ENCODE data around the gene ABLIM3. TPM values are rescaled to one million over a fixed set of nuclear protein-coding genes. Genes with fewer than 3 reads are reported as not detected.

ABLIM3 gene
- total and polyA plus RNA-seq, 12 donors, result 1.6 to 27.6 (median 12.9) TPM

DNA sequence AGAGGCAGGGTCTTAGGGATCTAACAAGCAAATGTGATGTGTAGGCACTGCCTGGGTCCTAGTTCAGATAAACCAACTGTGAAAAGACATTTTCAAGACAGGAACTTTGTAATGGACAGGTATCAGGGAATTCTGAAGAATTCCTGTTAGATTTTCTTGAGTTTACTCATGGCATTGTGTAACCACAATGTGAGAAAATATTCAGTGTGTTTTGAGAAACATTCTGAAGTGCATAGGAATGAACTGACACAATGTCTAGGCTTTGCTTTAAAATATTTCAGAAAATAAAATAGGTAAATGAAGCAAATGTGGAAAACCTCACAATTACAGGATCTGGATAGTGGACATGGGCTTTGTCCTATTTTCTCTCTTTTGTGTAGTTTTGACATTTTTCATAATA is 115.2 kb downstream of the ABLIM3 start:
- Histone ChIP-seq H3K27me3 (no peaks in the 10 kb centered on the region), H3K4me3 (no peak overlapping the region), H3K27ac (no peak overlapping the region), H3K36me3 (replicated peaks in 1 of 2) (no peaks in the 10 kb centered on the region), H3K9me3 (replicated peaks in 1 of 3) (no peaks in the 10 kb centered on the region), H3K4me1 (replicated peaks in 1 of 2) (no peaks in the 10 kb centered on the region)
- TF ChIP-seq POLR2A (IDR thresholded peaks at IDR 0.05), result no peak
- TF ChIP-seq, protein P1, sequence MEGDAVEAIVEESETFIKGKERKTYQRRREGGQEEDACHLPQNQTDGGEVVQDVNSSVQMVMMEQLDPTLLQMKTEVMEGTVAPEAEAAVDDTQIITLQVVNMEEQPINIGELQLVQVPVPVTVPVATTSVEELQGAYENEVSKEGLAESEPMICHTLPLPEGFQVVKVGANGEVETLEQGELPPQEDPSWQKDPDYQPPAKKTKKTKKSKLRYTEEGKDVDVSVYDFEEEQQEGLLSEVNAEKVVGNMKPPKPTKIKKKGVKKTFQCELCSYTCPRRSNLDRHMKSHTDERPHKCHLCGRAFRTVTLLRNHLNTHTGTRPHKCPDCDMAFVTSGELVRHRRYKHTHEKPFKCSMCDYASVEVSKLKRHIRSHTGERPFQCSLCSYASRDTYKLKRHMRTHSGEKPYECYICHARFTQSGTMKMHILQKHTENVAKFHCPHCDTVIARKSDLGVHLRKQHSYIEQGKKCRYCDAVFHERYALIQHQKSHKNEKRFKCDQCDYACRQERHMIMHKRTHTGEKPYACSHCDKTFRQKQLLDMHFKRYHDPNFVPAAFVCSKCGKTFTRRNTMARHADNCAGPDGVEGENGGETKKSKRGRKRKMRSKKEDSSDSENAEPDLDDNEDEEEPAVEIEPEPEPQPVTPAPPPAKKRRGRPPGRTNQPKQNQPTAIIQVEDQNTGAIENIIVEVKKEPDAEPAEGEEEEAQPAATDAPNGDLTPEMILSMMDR (IDR thresholded peaks at IDR 0.05), result no peak
- no peak for DNase-seq
- intact Hi-C loops (cut with DNase I), result no loop called here

DNA sequence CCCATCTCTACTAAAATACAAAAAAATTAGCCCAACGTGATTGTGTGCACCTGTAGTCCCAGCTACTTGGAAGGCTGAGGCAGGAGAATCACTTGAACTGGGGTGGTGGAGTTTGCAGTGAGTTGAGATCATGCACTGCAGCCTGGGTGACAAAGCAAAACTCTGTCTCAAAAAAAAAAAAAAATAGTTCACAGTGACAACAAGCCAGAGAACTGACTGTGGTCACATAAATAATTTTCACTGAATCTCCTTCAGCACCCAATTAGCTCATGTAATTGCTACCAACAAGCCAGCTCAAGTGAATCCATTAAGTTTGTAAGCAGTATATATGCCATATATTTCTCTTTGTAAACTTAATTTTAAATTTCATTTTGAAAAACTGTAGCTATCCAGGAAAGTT is 115.8 kb downstream of the ABLIM3 start:
- no peaks in the 10 kb centered on the region for H3K9me3 ChIP-seq (replicated peaks in 1 of 3)
- no peak overlapping the region for H3K4me3 ChIP-seq
- no peaks in the 10 kb centered on the region for H3K27me3 ChIP-seq
- no peak for DNase-seq
- H3K4me1 ChIP-seq (replicated peaks in 1 of 2), result no peaks in the 10 kb centered on the region
- no peak for TF ChIP-seq POLR2A (IDR thresholded peaks at IDR 0.05)
- TF ChIP-seq, protein P1 (IDR thresholded peaks at IDR 0.05), result no peak
- no peak overlapping the region for H3K27ac ChIP-seq
- intact Hi-C loops (cut with DNase I), result no loop called here
- no peaks in the 10 kb centered on the region for H3K36me3 ChIP-seq (replicated peaks in 1 of 2)
- WGBS, 4 donors, result 43 to 50% (median 48%) methylated on average over 1 of the region's 1 CpG

DNA sequence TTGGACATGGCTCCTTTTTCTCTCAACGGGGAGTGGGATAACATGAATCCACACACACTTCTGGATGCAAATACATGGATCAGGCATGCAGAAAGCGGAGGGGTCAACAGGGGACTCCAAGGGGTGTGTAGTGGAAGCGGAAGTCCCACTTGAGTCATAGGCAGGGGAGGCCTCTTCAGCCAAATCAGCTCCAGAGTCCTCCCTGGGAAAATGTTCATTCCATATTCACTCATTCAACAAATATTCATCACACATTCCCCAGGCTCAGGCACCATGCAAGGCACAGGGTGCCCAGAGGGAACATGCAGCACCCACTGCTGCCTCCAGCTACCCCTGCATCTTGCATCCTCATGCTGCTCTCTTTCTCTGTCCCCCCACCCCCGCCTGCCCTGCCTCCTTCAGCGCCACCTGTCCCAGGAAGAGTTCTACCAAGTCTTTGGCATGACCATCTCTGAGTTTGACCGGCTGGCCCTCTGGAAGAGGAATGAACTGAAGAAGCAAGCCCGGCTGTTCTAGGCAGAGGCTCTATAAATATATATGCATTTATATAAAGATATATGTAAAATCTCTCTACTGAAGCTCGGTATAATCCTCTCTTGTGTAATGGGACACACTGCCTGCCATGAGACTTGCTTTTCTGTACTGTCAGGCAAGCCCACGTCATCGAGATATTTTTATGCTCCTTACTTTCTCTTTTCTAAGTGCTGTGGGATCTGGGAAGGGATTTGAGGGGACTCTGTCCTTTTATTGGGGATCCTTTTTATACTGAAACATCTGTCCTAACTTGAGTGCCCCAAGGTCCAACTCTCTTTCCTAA is 116.8 kb downstream of the ABLIM3 start:
- intact Hi-C loops (cut with DNase I), result no loop called here
- TF ChIP-seq, protein P1 (IDR thresholded peaks at IDR 0.05), result no peak
- no peak for TF ChIP-seq POLR2A (IDR thresholded peaks at IDR 0.05)
- no peaks in the 10 kb centered on the region for H3K36me3 ChIP-seq (replicated peaks in 1 of 2)
- no peak overlapping the region for H3K27ac ChIP-seq
- no peak overlapping the region for H3K4me3 ChIP-seq
- no peak for DNase-seq
- no peaks in the 10 kb centered on the region for H3K9me3 ChIP-seq (replicated peaks in 1 of 3)
- no peaks in the 10 kb centered on the region for H3K27me3 ChIP-seq
- H3K4me1 ChIP-seq (replicated peaks in 1 of 2), result no peaks in the 10 kb centered on the region
- 76 to 83% (median 79%) methylated on average over 10 of the region's 10 CpGs for WGBS, 4 donors

DNA sequence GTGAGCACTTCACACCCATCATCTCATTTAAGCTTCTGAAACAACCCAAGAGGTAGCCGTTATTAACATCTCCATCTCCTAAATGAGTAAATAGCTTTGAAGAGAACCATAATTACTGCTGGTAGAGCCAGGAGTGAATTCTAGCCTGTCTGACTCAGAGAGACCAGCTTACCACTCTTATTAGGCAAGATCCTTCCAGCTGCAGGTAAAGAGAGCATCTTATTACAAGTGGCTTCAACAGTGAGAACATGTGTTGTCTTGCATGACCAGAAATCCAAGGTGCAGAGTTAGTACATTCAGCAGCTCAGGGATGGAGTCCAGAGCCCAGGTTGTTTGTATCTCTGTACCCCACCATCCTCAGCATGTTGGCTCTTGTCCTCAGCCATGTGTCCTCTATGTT is 119.5 kb downstream of the ABLIM3 start:
- H3K4me1 ChIP-seq (replicated peaks in 1 of 2), result no peaks in the 10 kb centered on the region
- intact Hi-C loops (cut with DNase I), result no loop called here
- no peaks in the 10 kb centered on the region for H3K36me3 ChIP-seq (replicated peaks in 1 of 2)
- no peaks in the 10 kb centered on the region for H3K9me3 ChIP-seq (replicated peaks in 1 of 3)
- no peak overlapping the region for H3K27ac ChIP-seq
- no peaks in the 10 kb centered on the region for H3K27me3 ChIP-seq
- TF ChIP-seq POLR2A (IDR thresholded peaks at IDR 0.05), result no peak
- TF ChIP-seq, protein P1 (IDR thresholded peaks at IDR 0.05), result no peak
- WGBS, 4 donors, result 68 to 88% (median 78%) methylated on average over 1 of the region's 1 CpG
- H3K4me3 ChIP-seq, result no peak overlapping the region
- DNase-seq, result no peak

Measured in adrenal gland (tissue), 12 donors.